Neural crest cell (in vitro differentiated cells): ENCODE data around the gene FTSJ3. TPM values are rescaled to one million over a fixed set of nuclear protein-coding genes. Genes with fewer than 3 reads are reported as not detected.
"Not testable (repeated sequence)": the region's sequence is repeated elsewhere in the genome, so short reads cannot be mapped to it uniquely, and the experiment has no call there.

Source experiments
- DNase-seq: peaks from one replicate; pipeline ENCODE4 v3.0.0; 2021; ENCODE audit warnings: low read depth, mixed read lengths, low spot score
- H3K27ac Mint-ChIP-seq: one replicate; pipeline ENCODE4 v1.8.0; 2021; ENCODE audit warnings: mild to moderate bottlenecking, mixed read lengths; ENCODE audit not compliant: unreplicated experiment
- H3K27me3 Mint-ChIP-seq: 2 replicates; pipeline ENCODE4 v1.8.0; 2021; ENCODE audit warnings: low read depth, mild to moderate bottlenecking, mixed read lengths
- H3K36me3 Mint-ChIP-seq: 2 replicates; pipeline ENCODE4 v1.8.0; 2021; ENCODE audit warnings: low read depth, mild to moderate bottlenecking, mixed read lengths
- H3K4me1 Mint-ChIP-seq: 2 replicates; pipeline ENCODE4 v1.8.0; 2021; ENCODE audit warnings: mixed read lengths
- H3K4me3 Mint-ChIP-seq: one replicate; pipeline ENCODE4 v1.8.0; 2021; ENCODE audit warnings: mild to moderate bottlenecking, mixed read lengths
- H3K9me3 Mint-ChIP-seq: 2 replicates; pipeline ENCODE4 v1.8.0; 2021; ENCODE audit warnings: mixed read lengths
- CTCF ChIP-seq: fragments of 200-600 bp; sonication (generic); conservative IDR thresholded peaks from 2 replicates; pipeline ENCODE4 v1.5.0; 2021; ENCODE audit warnings: antibody characterized with exemption, mild to moderate bottlenecking
- total RNA-seq: library from RNA; stranded (reverse); gene quantifications from 2 replicates; pipeline ENCODE4 v1.2.1, GENCODE V29; 2021

FTSJ3 gene
- total RNA-seq, 1 donor from 2014 or later = 57.4 TPM

GRCh38 chr17:63809970-63810369 lies 17.5 kb downstream of the FTSJ3 start:
- peaks cover 24% of the 10 kb centered on the region for H3K36me3 Mint-ChIP-seq
- no peaks in the 10 kb centered on the region for H3K9me3 Mint-ChIP-seq
- no peaks in the 10 kb centered on the region for H3K4me1 Mint-ChIP-seq
- H3K4me3 Mint-ChIP-seq = no peak overlapping the region
- TF ChIP-seq CTCF = no peak
- no peak overlapping the region for H3K27ac Mint-ChIP-seq
- H3K27me3 Mint-ChIP-seq = no peaks in the 10 kb centered on the region
- no peak for DNase-seq

GRCh38 chr17:63805591-63805990 lies 21.9 kb downstream of the FTSJ3 start:
- Mint-ChIP-seq H3K27me3 (no peaks in the 10 kb centered on the region), H3K27ac (no peak overlapping the region), H3K4me3 (no peak overlapping the region), H3K9me3 (no peaks in the 10 kb centered on the region), H3K4me1 (no peaks in the 10 kb centered on the region), H3K36me3 (peaks cover 17% of the 10 kb centered on the region)
- TF ChIP-seq CTCF = no peak
- DNase-seq = no peak

- Mint-ChIP-seq H3K36me3 (peaks cover 17% of the 10 kb centered on the region), H3K4me3 (no peak overlapping the region), H3K27me3 (no peaks in the 10 kb centered on the region), H3K9me3 (no peaks in the 10 kb centered on the region), H3K27ac (no peak overlapping the region), H3K4me1 (no peaks in the 10 kb centered on the region)
- no peak for TF ChIP-seq CTCF
- DNase-seq = no peak
These were observed 23.1 kb downstream of the FTSJ3 start for GRCh38 chr17:63804328-63804727.

- no peaks in the 10 kb centered on the region for H3K9me3 Mint-ChIP-seq
- H3K27me3 Mint-ChIP-seq = no peaks in the 10 kb centered on the region
- no peak overlapping the region for H3K4me3 Mint-ChIP-seq
- H3K4me1 Mint-ChIP-seq = no peaks in the 10 kb centered on the region
- peaks cover 9% of the 10 kb centered on the region for H3K36me3 Mint-ChIP-seq
- H3K27ac Mint-ChIP-seq = no peak overlapping the region
- TF ChIP-seq CTCF = no peak
- DNase-seq = no peak
These were observed 26.7 kb downstream of the FTSJ3 start for GRCh38 chr17:63800783-63801182.

GRCh38 chr17:63798572-63799106 lies 28.8 kb downstream of the FTSJ3 start:
- Mint-ChIP-seq H3K4me1 (no peaks in the 10 kb centered on the region), H3K9me3 (no peaks in the 10 kb centered on the region), H3K36me3 (peaks cover 9% of the 10 kb centered on the region), H3K4me3 (no peak overlapping the region), H3K27me3 (no peaks in the 10 kb centered on the region), H3K27ac (no peak overlapping the region)
- no peak for DNase-seq
- TF ChIP-seq CTCF = no peak

GRCh38 chr17:63796375-63796774 lies 31.1 kb downstream of the FTSJ3 start:
- not testable (repeated sequence) for H3K27ac Mint-ChIP-seq, DNase-seq, H3K4me1 Mint-ChIP-seq, H3K36me3 Mint-ChIP-seq, H3K9me3 Mint-ChIP-seq, H3K27me3 Mint-ChIP-seq, H3K4me3 Mint-ChIP-seq
